Chondrocyte (in vitro differentiated cells): ENCODE data around the gene NYAP2. TPM values are rescaled to one million over a fixed set of nuclear protein-coding genes. Genes with fewer than 3 reads are reported as not detected.
A peak's percentile ranks its signal among the peaks of the same experiment; 100 is the strongest.

Experiments used
- DNase-seq: peaks from one replicate; pipeline ENCODE4 v3.0.0; 2021; ENCODE audit warnings: mixed read lengths, low spot score
- H3K27ac Mint-ChIP-seq: one replicate; pipeline ENCODE4 v1.8.0; 2021; ENCODE audit warnings: mild to moderate bottlenecking, moderate library complexity, mixed read lengths; ENCODE audit not compliant: unreplicated experiment
- H3K27me3 Mint-ChIP-seq: 2 replicates; pipeline ENCODE4 v1.8.0; 2021; ENCODE audit warnings: low read depth, mixed read lengths
- H3K36me3 Mint-ChIP-seq: 2 replicates; pipeline ENCODE4 v1.8.0; 2021; ENCODE audit warnings: low read depth, mixed read lengths
- H3K4me1 Mint-ChIP-seq: 2 replicates; pipeline ENCODE4 v1.8.0; 2021; ENCODE audit warnings: low read depth, mild to moderate bottlenecking, mixed read lengths
- H3K4me3 Mint-ChIP-seq: one replicate; pipeline ENCODE4 v1.8.0; 2021; ENCODE audit warnings: mild to moderate bottlenecking, moderate library complexity, mixed read lengths; ENCODE audit not compliant: unreplicated experiment
- H3K9me3 Mint-ChIP-seq: 2 replicates; pipeline ENCODE4 v1.8.0; 2021; ENCODE audit warnings: low read depth, mixed read lengths
- total RNA-seq: library from RNA; stranded (reverse); gene quantifications from 3 replicates; pipeline ENCODE4 v1.2.1, GENCODE V29; 2021
- TF ChIP-seq, protein P1 (sequence below): fragments of 200-600 bp; sonication (generic); IDR thresholded peaks from 2 replicates; pipeline ENCODE4 v1.5.0; 2021; ENCODE audit warnings: antibody characterized with exemption, mild to moderate bottlenecking, moderate library complexity

The NYAP2 gene
- total RNA-seq, 1 donor from 2014 or later, result 0.05 TPM

DNA sequence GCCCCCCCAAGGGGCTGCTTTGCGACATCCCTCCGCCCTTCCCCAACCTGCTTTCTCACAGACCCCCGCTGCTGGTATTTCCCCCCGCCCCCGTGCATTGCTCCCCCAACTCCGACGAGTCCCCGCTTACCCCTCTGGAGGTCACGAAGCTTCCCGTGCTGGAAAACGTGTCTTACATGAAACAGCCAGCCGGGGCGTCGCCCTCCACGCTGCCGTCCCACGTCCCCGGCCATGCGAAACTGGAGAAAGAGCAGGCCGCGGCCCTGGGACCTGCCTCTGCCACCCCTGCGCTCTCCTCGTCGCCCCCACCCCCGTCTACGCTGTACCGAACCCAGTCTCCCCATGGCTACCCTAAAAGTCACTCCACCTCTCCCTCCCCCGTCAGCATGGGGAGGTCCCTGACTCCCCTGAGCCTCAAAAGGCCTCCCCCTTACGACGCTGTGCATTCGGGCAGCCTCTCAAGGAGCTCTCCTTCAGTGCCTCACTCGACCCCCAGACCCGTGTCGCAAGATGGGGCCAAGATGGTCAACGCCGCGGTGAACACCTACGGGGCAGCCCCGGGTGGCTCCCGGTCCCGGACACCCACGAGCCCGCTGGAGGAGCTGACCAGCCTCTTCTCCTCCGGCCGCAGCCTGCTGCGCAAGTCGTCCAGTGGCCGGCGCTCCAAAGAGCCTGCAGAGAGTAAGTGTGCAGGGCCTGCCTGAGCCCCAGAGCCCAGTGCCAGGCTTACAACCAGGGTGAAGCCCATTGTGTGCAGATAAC lies 183.0 kb downstream of the NYAP2 start:
- TF ChIP-seq, protein P1, sequence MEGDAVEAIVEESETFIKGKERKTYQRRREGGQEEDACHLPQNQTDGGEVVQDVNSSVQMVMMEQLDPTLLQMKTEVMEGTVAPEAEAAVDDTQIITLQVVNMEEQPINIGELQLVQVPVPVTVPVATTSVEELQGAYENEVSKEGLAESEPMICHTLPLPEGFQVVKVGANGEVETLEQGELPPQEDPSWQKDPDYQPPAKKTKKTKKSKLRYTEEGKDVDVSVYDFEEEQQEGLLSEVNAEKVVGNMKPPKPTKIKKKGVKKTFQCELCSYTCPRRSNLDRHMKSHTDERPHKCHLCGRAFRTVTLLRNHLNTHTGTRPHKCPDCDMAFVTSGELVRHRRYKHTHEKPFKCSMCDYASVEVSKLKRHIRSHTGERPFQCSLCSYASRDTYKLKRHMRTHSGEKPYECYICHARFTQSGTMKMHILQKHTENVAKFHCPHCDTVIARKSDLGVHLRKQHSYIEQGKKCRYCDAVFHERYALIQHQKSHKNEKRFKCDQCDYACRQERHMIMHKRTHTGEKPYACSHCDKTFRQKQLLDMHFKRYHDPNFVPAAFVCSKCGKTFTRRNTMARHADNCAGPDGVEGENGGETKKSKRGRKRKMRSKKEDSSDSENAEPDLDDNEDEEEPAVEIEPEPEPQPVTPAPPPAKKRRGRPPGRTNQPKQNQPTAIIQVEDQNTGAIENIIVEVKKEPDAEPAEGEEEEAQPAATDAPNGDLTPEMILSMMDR, result no peak
- no peaks in the 10 kb centered on the region for H3K36me3 Mint-ChIP-seq
- DNase-seq, result peak; percentile 90
- peaks cover 9% of the 10 kb centered on the region for H3K4me1 Mint-ChIP-seq
- H3K9me3 Mint-ChIP-seq, result no peaks in the 10 kb centered on the region
- no peak overlapping the region for H3K27ac Mint-ChIP-seq
- no peaks in the 10 kb centered on the region for H3K27me3 Mint-ChIP-seq
- no peak overlapping the region for H3K4me3 Mint-ChIP-seq

GRCh38 chr2:225584796-225585195 lies 185.3 kb downstream of the NYAP2 start:
- Mint-ChIP-seq H3K27me3 (no peaks in the 10 kb centered on the region), H3K4me1 (no peaks in the 10 kb centered on the region), H3K27ac (no peak overlapping the region), H3K4me3 (no peak overlapping the region), H3K36me3 (no peaks in the 10 kb centered on the region), H3K9me3 (no peaks in the 10 kb centered on the region)
- no peak for DNase-seq
- TF ChIP-seq, protein P1, result no peak

GRCh38 chr2:225590932-225591331 lies 191.4 kb downstream of the NYAP2 start:
- no peaks in the 10 kb centered on the region for H3K4me1 Mint-ChIP-seq
- H3K27me3 Mint-ChIP-seq, result no peaks in the 10 kb centered on the region
- no peaks in the 10 kb centered on the region for H3K36me3 Mint-ChIP-seq
- TF ChIP-seq, protein P1, result no peak
- no peaks in the 10 kb centered on the region for H3K9me3 Mint-ChIP-seq
- H3K27ac Mint-ChIP-seq, result no peak overlapping the region
- DNase-seq, result no peak
- H3K4me3 Mint-ChIP-seq, result no peak overlapping the region

- TF ChIP-seq, protein P1, result peak; percentile 8
- Mint-ChIP-seq H3K4me1 (peaks cover 23% of the 10 kb centered on the region), H3K36me3 (no peaks in the 10 kb centered on the region), H3K27me3 (no peaks in the 10 kb centered on the region), H3K9me3 (peaks cover 10% of the 10 kb centered on the region), H3K27ac (no peak overlapping the region), H3K4me3 (no peak overlapping the region)
- DNase-seq, result no peak
Observed at GRCh38 chr2:225597911-225598310, 198.4 kb downstream of the NYAP2 start.

DNA sequence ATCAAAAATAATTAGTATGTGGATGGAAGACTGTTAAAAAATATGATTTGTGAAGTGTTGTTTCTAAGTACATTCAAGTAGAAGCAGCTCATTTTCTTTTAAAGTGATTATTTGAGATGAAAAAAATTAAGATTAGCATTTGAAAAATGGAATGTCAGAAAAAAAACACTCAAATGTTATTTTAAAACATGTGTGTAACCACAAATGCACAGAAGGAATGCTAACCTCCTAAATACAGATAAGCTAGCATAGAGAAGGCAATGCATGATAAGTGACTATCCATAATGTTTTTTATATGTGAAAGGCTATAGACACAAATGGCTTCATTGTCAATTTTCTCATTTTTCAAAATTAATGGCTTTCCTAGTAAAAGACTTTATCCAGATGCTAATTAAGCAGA lies 198.9 kb downstream of the NYAP2 start:
- DNase-seq, result no peak
- peaks cover 23% of the 10 kb centered on the region for H3K4me1 Mint-ChIP-seq
- no peaks in the 10 kb centered on the region for H3K27me3 Mint-ChIP-seq
- no peaks in the 10 kb centered on the region for H3K36me3 Mint-ChIP-seq
- H3K27ac Mint-ChIP-seq, result peak overlapping the region; percentile 81
- H3K9me3 Mint-ChIP-seq, result peaks cover 10% of the 10 kb centered on the region
- no peak overlapping the region for H3K4me3 Mint-ChIP-seq
- TF ChIP-seq, protein P1, result no peak
